Activated naive CD8-positive, alpha-beta T cell (primary cell): ENCODE data around the gene LONP2.
"Not testable (repeated sequence)": the region's sequence is repeated elsewhere in the genome, so short reads cannot be mapped to it uniquely, and the experiment has no call there.

ENCODE experiments used
- H3K27ac Mint-ChIP-seq: one replicate; pipeline ENCODE4 v1.8.0; 2021; ENCODE audit warnings: mixed read lengths
- H3K27me3 Mint-ChIP-seq: one replicate; pipeline ENCODE4 v1.8.0; 2021; ENCODE audit warnings: mixed read lengths
- H3K36me3 Mint-ChIP-seq: one replicate; pipeline ENCODE4 v1.8.0; 2021; ENCODE audit warnings: mixed read lengths
- H3K4me1 Mint-ChIP-seq: one replicate; pipeline ENCODE4 v1.8.0; 2021; ENCODE audit warnings: low read depth, mixed read lengths
- H3K4me3 Mint-ChIP-seq: one replicate; pipeline ENCODE4 v1.8.0; 2021; ENCODE audit warnings: mild to moderate bottlenecking, mixed read lengths
- H3K9me3 Mint-ChIP-seq: one replicate; pipeline ENCODE4 v1.8.0; 2021; ENCODE audit warnings: low read depth, mixed read lengths

LONP2 gene

GRCh38 chr16:48371393-48371780 is 127.3 kb downstream of the LONP2 start:
- H3K4me3 Mint-ChIP-seq = no peak overlapping the region
- no peaks in the 10 kb centered on the region for H3K27me3 Mint-ChIP-seq
- no peak overlapping the region for H3K27ac Mint-ChIP-seq
- peaks cover 37% of the 10 kb centered on the region for H3K4me1 Mint-ChIP-seq
- no peaks in the 10 kb centered on the region for H3K9me3 Mint-ChIP-seq
- H3K36me3 Mint-ChIP-seq = no peaks in the 10 kb centered on the region

GRCh38 chr16:48372744-48373143 is 128.6 kb downstream of the LONP2 start:
- Mint-ChIP-seq H3K4me3 (no peak overlapping the region), H3K27ac (no peak overlapping the region), H3K36me3 (no peaks in the 10 kb centered on the region), H3K9me3 (no peaks in the 10 kb centered on the region), H3K4me1 (peaks cover 30% of the 10 kb centered on the region), H3K27me3 (no peaks in the 10 kb centered on the region)

- Mint-ChIP-seq H3K36me3 (no peaks in the 10 kb centered on the region), H3K27me3 (no peaks in the 10 kb centered on the region), H3K4me1 (peaks cover 33% of the 10 kb centered on the region), H3K4me3 (no peak overlapping the region), H3K9me3 (no peaks in the 10 kb centered on the region), H3K27ac (no peak overlapping the region)
Observed at GRCh38 chr16:48373258-48374029, 129.3 kb downstream of the LONP2 start.

GRCh38 chr16:48374255-48374654 is 130.2 kb downstream of the LONP2 start:
- Mint-ChIP-seq H3K4me1 (peaks cover 36% of the 10 kb centered on the region), H3K27ac (no peak overlapping the region), H3K36me3 (no peaks in the 10 kb centered on the region), H3K4me3 (no peak overlapping the region), H3K27me3 (no peaks in the 10 kb centered on the region), H3K9me3 (no peaks in the 10 kb centered on the region)

- not testable (repeated sequence) for H3K9me3 Mint-ChIP-seq, H3K27me3 Mint-ChIP-seq, H3K36me3 Mint-ChIP-seq, H3K27ac Mint-ChIP-seq, H3K4me3 Mint-ChIP-seq
- peaks cover 44% of the 10 kb centered on the region for H3K4me1 Mint-ChIP-seq
Observed at GRCh38 chr16:48377301-48377700, 133.2 kb downstream of the LONP2 start.

GRCh38 chr16:48378276-48378675 is 134.2 kb downstream of the LONP2 start:
- H3K27ac Mint-ChIP-seq = peak overlapping the region; percentile 61
- no peaks in the 10 kb centered on the region for H3K36me3 Mint-ChIP-seq
- H3K9me3 Mint-ChIP-seq = no peaks in the 10 kb centered on the region
- H3K27me3 Mint-ChIP-seq = no peaks in the 10 kb centered on the region
- peaks cover 48% of the 10 kb centered on the region for H3K4me1 Mint-ChIP-seq
- peak overlapping the region; percentile 34 for H3K4me3 Mint-ChIP-seq

GRCh38 chr16:48378836-48379235 is 134.7 kb downstream of the LONP2 start:
- Mint-ChIP-seq H3K9me3 (no peaks in the 10 kb centered on the region), H3K27me3 (no peaks in the 10 kb centered on the region), H3K36me3 (no peaks in the 10 kb centered on the region), H3K4me3 (peak overlapping the region; percentile 34), H3K4me1 (peaks cover 54% of the 10 kb centered on the region), H3K27ac (peak overlapping the region; percentile 61)

GRCh38 chr16:48381201-48381600 is 137.1 kb downstream of the LONP2 start:
- H3K4me1 Mint-ChIP-seq = peaks cover 57% of the 10 kb centered on the region
- H3K9me3 Mint-ChIP-seq = no peaks in the 10 kb centered on the region
- no peak overlapping the region for H3K27ac Mint-ChIP-seq
- H3K27me3 Mint-ChIP-seq = no peaks in the 10 kb centered on the region
- H3K36me3 Mint-ChIP-seq = no peaks in the 10 kb centered on the region
- H3K4me3 Mint-ChIP-seq = no peak overlapping the region

- H3K4me3 Mint-ChIP-seq = no peak overlapping the region
- no peaks in the 10 kb centered on the region for H3K36me3 Mint-ChIP-seq
- no peaks in the 10 kb centered on the region for H3K27me3 Mint-ChIP-seq
- H3K4me1 Mint-ChIP-seq = peaks cover 51% of the 10 kb centered on the region
- no peak overlapping the region for H3K27ac Mint-ChIP-seq
- no peaks in the 10 kb centered on the region for H3K9me3 Mint-ChIP-seq
Observed at GRCh38 chr16:48382131-48382530, 138.0 kb downstream of the LONP2 start.

- peak overlapping the region; percentile 96 for H3K27ac Mint-ChIP-seq
- H3K9me3 Mint-ChIP-seq = no peaks in the 10 kb centered on the region
- H3K36me3 Mint-ChIP-seq = no peaks in the 10 kb centered on the region
- no peaks in the 10 kb centered on the region for H3K27me3 Mint-ChIP-seq
- peaks cover 46% of the 10 kb centered on the region for H3K4me1 Mint-ChIP-seq
- H3K4me3 Mint-ChIP-seq = peak overlapping the region; percentile 95
Observed at GRCh38 chr16:48383009-48383876, 139.1 kb downstream of the LONP2 start.

- H3K4me3 Mint-ChIP-seq = peak overlapping the region; percentile 95
- H3K27ac Mint-ChIP-seq = peak overlapping the region; percentile 96
- H3K4me1 Mint-ChIP-seq = peaks cover 38% of the 10 kb centered on the region
- no peaks in the 10 kb centered on the region for H3K9me3 Mint-ChIP-seq
- no peaks in the 10 kb centered on the region for H3K36me3 Mint-ChIP-seq
- H3K27me3 Mint-ChIP-seq = no peaks in the 10 kb centered on the region
Observed at GRCh38 chr16:48383877-48384519, 139.9 kb downstream of the LONP2 start.

- Mint-ChIP-seq H3K36me3 (no peaks in the 10 kb centered on the region), H3K9me3 (no peaks in the 10 kb centered on the region), H3K27me3 (no peaks in the 10 kb centered on the region), H3K4me3 (peak overlapping the region; percentile 95), H3K27ac (peak overlapping the region; percentile 96), H3K4me1 (peaks cover 31% of the 10 kb centered on the region)
Observed at GRCh38 chr16:48384520-48385252, 140.6 kb downstream of the LONP2 start.

GRCh38 chr16:48385253-48386150 is 141.4 kb downstream of the LONP2 start, which contains the start of gene SIAH1:
SIAH1 (minus strand) TSS chr16:48385413; CDS start chr16:48362428, 22,985 bp downstream.
- no peaks in the 10 kb centered on the region for H3K36me3 Mint-ChIP-seq
- H3K4me1 Mint-ChIP-seq = peaks cover 25% of the 10 kb centered on the region
- H3K4me3 Mint-ChIP-seq = peak within 1 kb of the TSS; percentile 95
- no peaks in the 10 kb centered on the region for H3K27me3 Mint-ChIP-seq
- no peaks in the 10 kb centered on the region for H3K9me3 Mint-ChIP-seq
- peak within 1 kb of the TSS; percentile 96 for H3K27ac Mint-ChIP-seq
